Activated T-helper 1 cell treated with anti-CD3 and anti-CD28 coated beads, Interleukin-2, amount 50 U/mL, for 16 hours (primary cell): ENCODE data around the gene WDR35.
"Not testable (repeated sequence)": the region's sequence is repeated elsewhere in the genome, so short reads cannot be mapped to it uniquely, and the experiment has no call there.

ENCODE experiments used
- DNase-seq, 2 donors: peaks; one replicate each; pipeline ENCODE4 v3.0.0-alpha.2; 2020; ENCODE audit warnings: low read depth in 1 of 2, low spot score in 1 of 2

WDR35 gene

GRCh38 chr2:19942199-19942598 is 47.7 kb downstream of the WDR35 start:
- no peak for DNase-seq

- DNase-seq, result no peak
These were observed 52.9 kb downstream of the WDR35 start for GRCh38 chr2:19937004-19937403.

- DNase-seq, result no peak
These were observed 53.7 kb downstream of the WDR35 start for GRCh38 chr2:19936203-19936602.

- no peak for DNase-seq
These were observed 56.4 kb downstream of the WDR35 start for GRCh38 chr2:19933351-19933981.

- DNase-seq, result no peak
These were observed 57.0 kb downstream of the WDR35 start for GRCh38 chr2:19932928-19933327.

- no peak for DNase-seq
These were observed 60.7 kb downstream of the WDR35 start for GRCh38 chr2:19929226-19929625.

GRCh38 chr2:19927816-19928215 is 62.1 kb downstream of the WDR35 start:
- DNase-seq, result not testable (repeated sequence)

GRCh38 chr2:19924526-19924925 is 65.4 kb downstream of the WDR35 start:
- not testable (repeated sequence) for DNase-seq

GRCh38 chr2:19922188-19922587 is 67.7 kb downstream of the WDR35 start:
- DNase-seq, result not testable (repeated sequence)

- no peak for DNase-seq
These were observed 73.4 kb downstream of the WDR35 start for GRCh38 chr2:19916385-19916950.

- DNase-seq, result no peak
These were observed 75.5 kb downstream of the WDR35 start for GRCh38 chr2:19914266-19914975.

GRCh38 chr2:19911808-19912509 is 77.9 kb downstream of the WDR35 start:
- no peak for DNase-seq

GRCh38 chr2:19902216-19902740 is 87.6 kb downstream of the WDR35 start:
- DNase-seq, result no peak

- DNase-seq, result peak; percentile 85 to 86
These were observed 88.3 kb downstream of the WDR35 start, which contains the start of gene TTC32 for GRCh38 chr2:19901442-19902215. Gene TTC32, minus strand, starts transcription at chr2:19901983. Its CDS starts 129 bp downstream, at chr2:19901854.

- DNase-seq, result no peak
These were observed 88.9 kb downstream of the WDR35 start for GRCh38 chr2:19900931-19901441.

- no peak for DNase-seq
These were observed 89.6 kb downstream of the WDR35 start for GRCh38 chr2:19899985-19900930.

- DNase-seq, result no peak
These were observed 91.1 kb downstream of the WDR35 start for GRCh38 chr2:19898592-19899329.

GRCh38 chr2:19897623-19898245 is 92.2 kb downstream of the WDR35 start:
- no peak for DNase-seq
